ENCODE measurements around the gene NFATC2. TPM values are rescaled to one million over a fixed set of nuclear protein-coding genes. Genes with fewer than 3 reads are reported as not detected.

Gene NFATC2
- total RNA-seq, 1 experiment from 2014 or later = 15.8 TPM

- TF ChIP-seq CTCF (IDR thresholded peaks at IDR 0.05; ENCODE audit: unreplicated experiment) = no peak
- no TSS peak for BruUV-seq (replicated peaks)
- no peak for DNase-seq
- H3K4me1 Mint-ChIP-seq (ENCODE audit: low read depth, unreplicated experiment) = no peaks in the 10 kb centered on the region
- CTCF ChIA-PET = interaction anchor here (0.7 to 1.0 kb wide), 3 partner anchors 9 to 560 kb away, joined by 3 read pairs; no protein-coding TSS in a partner anchor
- H3K36me3 Mint-ChIP-seq (ENCODE audit: insufficient read depth, unreplicated experiment) = no peaks in the 10 kb centered on the region
- no peak overlapping the region for H3K27ac Mint-ChIP-seq (ENCODE audit: unreplicated experiment)
- H3K4me3 Mint-ChIP-seq (ENCODE audit: low read depth, unreplicated experiment) = no peak overlapping the region
- peaks cover 9% of the 10 kb centered on the region for H3K9me3 Mint-ChIP-seq (ENCODE audit: low read depth, unreplicated experiment)
- H3K27me3 Mint-ChIP-seq (ENCODE audit: unreplicated experiment) = peaks cover 60% of the 10 kb centered on the region
- intact Hi-C loops (cut with micrococcal nuclease; ENCODE audit: unreplicated experiment) = no loop called here
Measured at GRCh38 chr20:51549474-51549873, 7.0 kb upstream of the NFATC2 start.

DNA sequence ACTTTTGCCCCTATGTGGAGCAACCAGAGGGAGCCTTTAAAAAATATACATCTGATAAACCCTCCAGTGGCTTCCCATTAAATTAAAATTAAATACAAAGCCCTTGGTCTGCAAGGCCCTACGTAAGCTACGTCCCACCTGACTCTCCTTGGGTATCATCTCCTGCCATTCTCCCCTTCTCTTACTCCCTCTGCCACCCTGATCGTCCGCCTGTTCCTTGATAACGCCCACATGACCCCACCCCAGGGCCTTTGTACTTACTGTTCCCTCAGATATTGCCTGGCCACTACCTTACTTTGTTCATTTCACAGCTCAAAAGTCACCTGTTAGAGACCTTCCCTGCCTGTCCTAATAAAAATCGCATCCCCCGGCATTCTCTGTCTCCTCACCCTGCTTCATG, 5.4 kb upstream of the NFATC2 start:
- no TSS peak for BruUV-seq (replicated peaks)
- Mint-ChIP-seq H3K9me3 (ENCODE audit: low read depth, unreplicated experiment) (peaks cover 9% of the 10 kb centered on the region), H3K27me3 (ENCODE audit: unreplicated experiment) (peaks cover 55% of the 10 kb centered on the region), H3K27ac (ENCODE audit: unreplicated experiment) (no peak overlapping the region), H3K4me1 (ENCODE audit: low read depth, unreplicated experiment) (peaks cover 5% of the 10 kb centered on the region), H3K4me3 (ENCODE audit: low read depth, unreplicated experiment) (no peak overlapping the region), H3K36me3 (ENCODE audit: insufficient read depth, unreplicated experiment) (peaks cover 4% of the 10 kb centered on the region)
- CTCF ChIA-PET = no interaction called here
- intact Hi-C loops (cut with micrococcal nuclease; ENCODE audit: unreplicated experiment) = no loop called here
- no peak for TF ChIP-seq CTCF (IDR thresholded peaks at IDR 0.05; ENCODE audit: unreplicated experiment)
- DNase-seq = no peak

DNA sequence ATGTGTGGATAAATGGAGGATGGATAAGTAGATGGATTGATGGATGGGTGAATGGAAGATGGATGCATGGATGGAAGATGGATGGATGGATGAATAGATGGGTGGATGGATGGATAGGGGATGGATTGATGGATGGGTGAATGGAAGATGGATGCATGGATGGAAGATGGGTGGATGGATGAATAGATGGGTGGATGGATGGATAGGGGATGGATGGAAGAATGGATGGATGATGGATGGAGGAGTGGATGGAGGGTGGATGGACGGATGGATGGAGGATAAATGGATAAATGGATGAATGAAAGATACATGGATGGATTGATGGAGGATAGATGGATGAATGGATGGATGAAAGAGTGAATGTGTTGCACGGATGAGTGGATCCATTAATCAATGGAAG, 3.0 kb upstream of the NFATC2 start:
- CTCF ChIA-PET = no interaction called here
- H3K27ac Mint-ChIP-seq (ENCODE audit: unreplicated experiment) = no peak overlapping the region
- peaks cover 55% of the 10 kb centered on the region for H3K27me3 Mint-ChIP-seq (ENCODE audit: unreplicated experiment)
- no peak overlapping the region for H3K4me3 Mint-ChIP-seq (ENCODE audit: low read depth, unreplicated experiment)
- BruUV-seq (replicated peaks) = no TSS peak
- TF ChIP-seq CTCF (IDR thresholded peaks at IDR 0.05; ENCODE audit: unreplicated experiment) = no peak
- intact Hi-C loops (cut with micrococcal nuclease; ENCODE audit: unreplicated experiment) = no loop called here
- H3K36me3 Mint-ChIP-seq (ENCODE audit: insufficient read depth, unreplicated experiment) = peaks cover 21% of the 10 kb centered on the region
- H3K9me3 Mint-ChIP-seq (ENCODE audit: low read depth, unreplicated experiment) = peaks cover 9% of the 10 kb centered on the region
- DNase-seq = no peak
- peaks cover 22% of the 10 kb centered on the region for H3K4me1 Mint-ChIP-seq (ENCODE audit: low read depth, unreplicated experiment)

DNA sequence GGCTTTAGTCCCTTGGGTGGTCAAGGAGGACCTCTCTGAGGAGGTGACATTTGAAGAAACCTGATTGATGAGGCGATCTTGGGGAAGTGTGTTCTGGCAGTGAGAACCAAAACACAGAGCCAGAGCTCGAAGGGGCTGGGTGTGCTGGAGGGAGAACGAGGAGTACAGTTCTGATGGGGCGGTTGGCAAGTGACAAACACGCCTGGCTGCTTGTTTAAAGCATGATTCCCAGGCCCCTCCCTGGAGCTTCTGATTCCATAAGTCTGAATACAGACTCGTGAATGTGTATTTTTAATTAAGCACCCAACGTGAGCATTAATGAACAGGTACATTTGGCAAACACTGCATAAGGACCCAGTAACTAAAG, 886 bp upstream of the NFATC2 start:
- Mint-ChIP-seq H3K36me3 (ENCODE audit: insufficient read depth, unreplicated experiment) (peaks cover 21% of the 10 kb centered on the region), H3K4me3 (ENCODE audit: low read depth, unreplicated experiment) (peak overlapping the region; percentile 93), H3K27me3 (ENCODE audit: unreplicated experiment) (peaks cover 49% of the 10 kb centered on the region), H3K4me1 (ENCODE audit: low read depth, unreplicated experiment) (peaks cover 22% of the 10 kb centered on the region), H3K27ac (ENCODE audit: unreplicated experiment) (no peak overlapping the region), H3K9me3 (ENCODE audit: low read depth, unreplicated experiment) (peaks cover 9% of the 10 kb centered on the region)
- intact Hi-C loops (cut with micrococcal nuclease; ENCODE audit: unreplicated experiment) = no loop called here
- CTCF ChIA-PET = interaction anchor here (0.7 to 1.0 kb wide), 3 partner anchors 16 to 1178 kb away, joined by 3 to 6 read pairs (median 5); no protein-coding TSS in a partner anchor
- no peak for TF ChIP-seq CTCF (IDR thresholded peaks at IDR 0.05; ENCODE audit: unreplicated experiment)
- BruUV-seq (replicated peaks) = no TSS peak
- DNase-seq = no peak
